ENCODE results near the gene MC1R. TPM values are rescaled to one million over a fixed set of nuclear protein-coding genes. Genes with fewer than 3 reads are reported as not detected.
"Not testable (repeated sequence)": the region's sequence is repeated elsewhere in the genome, so short reads cannot be mapped to it uniquely, and the experiment has no call there.

Gene MC1R
- 1.1 TPM for total RNA-seq
- long read RNA-seq, partial matches to known transcripts: 1 of 1 reads
- long read RNA-seq, other reads (novel, unspliced or antisense): 0 of 1 reads

DNA sequence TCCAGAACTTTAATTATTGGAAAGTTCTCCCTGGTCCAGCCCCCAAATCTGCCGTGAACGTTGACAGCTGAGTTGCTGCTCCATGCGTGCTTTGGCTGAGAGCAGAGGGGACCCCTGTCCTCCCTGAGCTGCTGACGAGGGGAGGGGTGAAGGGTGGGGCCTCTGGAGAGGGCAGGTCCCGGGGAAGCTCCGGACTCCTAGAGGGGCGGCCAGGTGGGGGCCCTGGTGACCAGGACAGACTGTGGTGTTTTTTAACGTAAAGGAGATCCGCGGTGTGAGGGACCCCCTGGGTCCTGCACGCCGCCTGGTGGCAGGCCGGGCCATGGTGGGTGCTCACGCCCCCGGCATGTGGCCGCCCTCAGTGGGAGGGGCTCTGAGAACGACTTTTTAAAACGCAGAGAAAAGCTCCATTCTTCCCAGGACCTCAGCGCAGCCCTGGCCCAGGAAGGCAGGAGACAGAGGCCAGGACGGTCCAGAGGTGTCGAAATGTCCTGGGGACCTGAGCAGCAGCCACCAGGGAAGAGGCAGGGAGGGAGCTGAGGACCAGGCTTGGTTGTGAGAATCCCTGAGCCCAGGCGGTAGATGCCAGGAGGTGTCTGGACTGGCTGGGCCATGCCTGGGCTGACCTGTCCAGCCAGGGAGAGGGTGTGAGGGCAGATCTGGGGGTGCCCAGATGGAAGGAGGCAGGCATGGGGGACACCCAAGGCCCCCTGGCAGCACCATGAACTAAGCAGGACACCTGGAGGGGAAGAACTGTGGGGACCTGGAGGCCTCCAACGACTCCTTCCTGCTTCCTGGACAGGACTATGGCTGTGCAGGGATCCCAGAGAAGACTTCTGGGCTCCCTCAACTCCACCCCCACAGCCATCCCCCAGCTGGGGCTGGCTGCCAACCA lies at the start of gene MC1R:
Gene MC1R, plus strand, starts transcription at position 410 of the 895 bp plus-strand sequence. Its CDS starts 397 bp downstream, at position 807.
- intact Hi-C loops (cut with DNase I): no loop called here
- DNase-seq: no peak
- peak; percentile 7 for ATAC-seq (ENCODE audit: poor library complexity)

DNA sequence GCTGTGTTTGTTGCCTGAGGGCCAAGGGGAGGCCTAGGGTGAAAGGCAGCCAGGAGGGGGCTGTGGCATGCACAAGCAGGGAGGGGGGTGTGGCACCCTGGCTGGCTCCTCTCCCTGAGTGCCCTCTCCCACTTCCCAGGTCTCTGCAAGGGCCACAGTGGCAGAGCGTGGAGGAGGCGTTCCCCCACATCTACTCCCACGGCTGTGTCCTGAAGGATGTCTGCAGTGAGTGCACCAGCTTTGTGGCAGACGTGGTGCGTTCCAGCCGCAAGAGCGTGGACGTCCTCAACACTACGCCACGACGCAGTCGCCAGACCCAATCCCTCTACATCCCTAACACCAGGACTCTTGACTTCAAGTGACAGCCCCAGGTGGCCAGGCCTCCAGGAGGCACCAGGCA lies 48.8 kb upstream of the MC1R start:
- intact Hi-C loops (cut with DNase I): loop anchor here (10.0 kb wide), 1 partner anchor 165 kb away; the partner anchor contains the start of gene SPATA2L
- DNase-seq (no peak), ATAC-seq (ENCODE audit: poor library complexity) (no peak)

DNA sequence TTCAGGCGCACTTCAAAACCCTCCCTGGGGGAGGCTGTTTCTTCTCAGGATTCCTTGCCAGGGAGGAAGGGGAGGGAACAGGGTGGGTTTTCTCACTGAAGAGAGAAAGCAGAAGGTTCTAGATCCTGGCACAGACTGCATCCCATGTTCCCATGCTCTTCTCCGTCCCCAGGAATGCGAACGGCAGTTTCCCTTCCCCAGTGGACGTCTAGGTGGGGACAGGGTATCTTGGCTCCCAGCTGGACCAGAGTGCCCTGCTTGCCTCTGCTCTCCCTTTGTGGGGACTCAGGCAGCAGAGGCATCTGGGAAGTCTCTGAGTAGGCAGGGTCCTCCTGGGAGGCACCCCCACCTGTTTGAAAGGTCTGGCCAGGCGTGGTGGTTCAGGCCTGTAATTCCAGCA lies 48.2 kb upstream of the MC1R start:
- peak; percentile 20 for DNase-seq
- intact Hi-C loops (cut with DNase I): no loop called here
- ATAC-seq (ENCODE audit: poor library complexity): no peak

DNA sequence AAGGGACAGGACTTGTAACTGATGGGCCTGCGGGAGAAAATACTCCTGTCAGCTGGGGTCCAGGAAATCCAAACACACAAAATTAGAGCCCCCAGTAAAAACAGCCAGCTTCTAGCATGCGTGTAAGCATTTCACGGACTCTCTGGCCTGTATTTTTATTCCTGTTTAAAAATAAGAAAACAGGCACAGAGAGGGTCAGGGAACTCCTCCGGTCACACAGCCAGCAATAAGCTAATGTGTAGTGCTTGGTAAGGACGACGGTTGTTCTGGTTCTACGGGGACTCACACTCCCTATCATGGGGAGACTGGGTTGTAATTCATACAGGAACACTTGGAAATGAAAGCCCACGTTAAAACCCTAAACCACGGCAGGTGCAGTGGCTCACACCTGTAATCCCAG lies 46.8 kb upstream of the MC1R start:
- DNase-seq (peak; percentile 3), ATAC-seq (ENCODE audit: poor library complexity) (no peak)
- intact Hi-C loops (cut with DNase I): no loop called here

DNA sequence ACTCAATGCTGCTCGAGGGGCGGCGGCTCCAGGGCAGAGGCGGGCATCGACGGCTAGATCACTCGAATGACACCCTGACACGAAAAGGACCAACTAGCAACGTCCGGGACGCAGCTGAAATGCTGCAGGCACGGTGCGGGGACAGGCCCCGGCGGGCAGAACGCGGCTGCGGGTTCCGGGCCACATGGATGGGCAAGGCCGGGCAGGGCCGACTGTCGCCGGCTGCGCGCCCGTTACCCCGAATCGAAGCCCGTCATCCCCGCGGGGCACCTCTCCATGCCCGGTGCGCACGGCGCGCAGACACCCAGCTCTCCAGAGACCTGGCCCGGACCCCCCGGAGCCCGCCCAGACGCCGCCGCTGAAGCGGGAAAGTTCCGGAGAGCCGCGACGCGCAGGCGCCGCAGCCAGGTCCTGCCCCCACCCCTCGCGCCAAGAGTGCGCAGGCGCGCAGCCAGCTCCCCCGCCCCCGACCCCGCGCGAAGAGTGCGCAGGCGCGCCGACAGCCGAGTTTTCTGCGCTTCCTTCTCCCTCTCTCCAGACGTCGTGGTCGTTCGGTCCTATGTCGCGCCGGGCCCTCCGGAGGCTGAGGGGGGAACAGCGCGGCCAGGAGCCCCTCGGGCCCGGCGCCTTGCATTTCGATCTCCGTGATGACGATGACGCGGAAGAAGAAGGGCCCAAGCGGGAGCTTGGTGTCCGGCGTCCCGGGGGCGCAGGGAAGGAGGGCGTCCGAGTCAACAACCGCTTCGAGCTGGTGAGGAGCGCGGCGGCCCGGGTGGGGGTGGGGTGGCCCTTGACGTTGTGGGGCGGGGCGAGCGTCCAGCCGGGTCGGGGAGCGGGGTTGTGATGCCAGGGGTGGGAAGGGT lies 45.3 kb upstream of the MC1R start, which contains the start of gene TCF25:
Gene TCF25, plus strand, starts transcription at position 484 of the 863 bp plus-strand sequence. Its CDS starts 76 bp downstream, at position 560.
- intact Hi-C loops (cut with DNase I): no loop called here
- ATAC-seq (ENCODE audit: poor library complexity) (peak; percentile 84), DNase-seq (peak; percentile 89)

DNA sequence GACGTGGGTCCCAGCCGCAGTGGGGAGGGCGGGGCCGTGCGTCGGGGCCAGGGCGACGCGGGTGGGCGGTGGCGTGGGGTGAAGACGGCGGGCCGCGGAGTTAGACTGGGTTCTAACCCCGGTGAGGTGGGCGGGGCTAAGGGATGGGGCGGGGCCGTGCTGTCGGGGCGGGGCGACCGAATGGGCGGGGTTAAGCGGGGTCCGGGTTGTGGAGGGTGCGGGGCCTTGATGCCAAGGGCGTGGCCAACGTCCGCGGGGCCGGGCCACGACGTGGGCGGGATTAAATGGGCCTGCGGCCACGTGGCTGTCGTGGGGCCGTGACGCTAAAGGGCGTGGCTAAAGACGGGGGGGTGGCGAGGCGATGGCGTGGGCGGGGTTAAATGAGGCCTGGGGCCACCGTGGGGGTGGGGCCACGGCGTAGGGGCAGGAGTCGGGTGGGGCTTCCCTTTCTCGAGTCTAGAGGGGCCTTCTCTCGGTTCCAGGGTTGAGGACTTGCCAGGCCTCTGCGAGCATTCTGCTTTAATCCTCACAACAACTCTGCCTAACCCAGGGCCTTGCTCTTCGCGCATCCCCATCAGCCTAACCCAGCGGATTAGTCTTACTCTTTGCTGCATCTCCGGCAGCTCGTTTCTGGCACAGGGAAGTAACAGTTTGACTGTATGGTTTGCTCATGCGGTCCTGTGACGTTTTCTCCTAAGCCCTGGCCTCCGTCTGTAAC lies 44.5 kb upstream of the MC1R start:
- intact Hi-C loops (cut with DNase I): no loop called here
- ATAC-seq (ENCODE audit: poor library complexity) (peak; percentile 94), DNase-seq (peak; percentile 97)

DNA sequence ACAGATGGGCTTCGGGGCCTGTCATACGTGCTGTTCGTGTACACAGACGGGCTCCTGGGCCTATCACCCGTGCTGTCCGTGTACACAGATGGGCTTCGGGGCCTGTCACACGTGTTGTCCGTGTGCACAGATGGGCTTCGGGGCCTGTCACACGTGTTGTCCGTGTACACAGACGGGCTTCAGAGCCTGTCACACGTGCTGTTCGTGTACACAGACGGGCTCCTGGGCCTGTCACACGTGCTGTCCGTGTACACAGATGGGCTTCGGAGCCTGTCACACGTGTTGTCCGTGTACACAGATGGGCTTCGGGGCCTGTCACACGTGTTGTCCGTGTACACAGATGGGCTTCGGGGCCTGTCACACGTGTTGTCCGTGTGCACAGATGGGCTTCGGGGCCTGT lies 39.5 kb upstream of the MC1R start:
- DNase-seq; ATAC-seq (ENCODE audit: poor library complexity); intact Hi-C loops (cut with DNase I): not testable (repeated sequence)

DNA sequence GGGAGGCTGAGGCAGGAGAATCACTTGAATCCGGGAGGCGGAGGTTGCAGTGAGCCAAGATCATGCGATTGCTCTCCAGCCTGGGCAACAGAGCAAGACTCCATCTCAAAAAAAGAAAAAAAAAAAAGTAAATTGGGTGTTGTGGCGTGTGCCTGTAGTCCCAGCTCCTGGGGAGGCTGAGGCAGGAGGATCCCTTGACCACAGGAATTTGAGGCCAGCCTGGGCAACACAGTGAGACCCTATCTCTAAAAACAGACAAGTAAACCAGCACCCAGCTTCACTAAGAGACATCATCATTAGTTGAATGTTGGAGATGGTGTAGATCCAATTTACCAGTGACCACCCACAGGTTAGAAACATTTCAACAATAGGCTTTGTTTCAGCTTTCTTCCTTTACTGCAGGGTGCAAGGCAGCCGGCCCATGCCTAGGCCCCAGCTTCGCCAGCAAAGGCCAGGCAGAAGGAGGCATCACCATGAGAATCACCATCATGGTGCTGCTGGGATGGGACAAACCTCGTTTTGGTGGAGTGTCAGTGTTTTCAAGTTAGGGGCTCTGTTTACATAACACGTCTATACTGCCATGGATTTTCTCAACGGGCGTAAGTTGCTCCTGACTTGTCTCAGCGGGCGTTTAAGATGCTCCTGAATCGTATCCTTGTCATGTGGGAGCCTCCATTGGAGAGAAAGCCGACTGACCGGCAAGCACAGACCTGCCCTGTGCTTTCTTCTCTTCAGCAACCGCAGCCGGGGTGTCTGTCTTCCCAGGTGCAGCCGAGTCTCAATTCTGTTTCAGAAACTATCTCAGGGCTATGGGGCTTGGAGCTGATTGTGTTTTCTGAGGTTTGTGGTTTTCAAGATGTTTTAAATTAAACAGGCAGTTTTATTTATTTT lies 37.9 kb upstream of the MC1R start:
- ATAC-seq (ENCODE audit: poor library complexity) (no peak), DNase-seq (no peak)
- intact Hi-C loops (cut with DNase I): no loop called here

DNA sequence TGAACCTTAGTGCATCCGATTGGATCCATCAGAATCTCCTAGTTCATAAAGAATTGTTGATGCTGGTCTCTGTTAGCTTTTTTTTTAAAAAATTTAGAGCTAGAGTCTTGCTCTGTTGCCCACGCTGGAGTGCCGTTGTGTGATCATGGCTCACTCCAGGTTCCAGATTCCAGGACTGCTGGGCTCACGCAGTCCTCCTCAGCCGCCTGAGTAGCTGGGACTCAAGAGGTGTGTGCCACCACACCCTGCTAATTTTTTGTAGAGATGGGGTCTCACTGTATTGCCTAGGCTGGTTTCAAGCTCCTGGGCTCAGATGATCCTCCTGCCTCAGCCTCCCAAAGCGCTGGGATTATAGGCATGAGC lies 37.3 kb upstream of the MC1R start:
- ATAC-seq (ENCODE audit: poor library complexity): no peak
- intact Hi-C loops (cut with DNase I): no loop called here
- no peak for DNase-seq

DNA sequence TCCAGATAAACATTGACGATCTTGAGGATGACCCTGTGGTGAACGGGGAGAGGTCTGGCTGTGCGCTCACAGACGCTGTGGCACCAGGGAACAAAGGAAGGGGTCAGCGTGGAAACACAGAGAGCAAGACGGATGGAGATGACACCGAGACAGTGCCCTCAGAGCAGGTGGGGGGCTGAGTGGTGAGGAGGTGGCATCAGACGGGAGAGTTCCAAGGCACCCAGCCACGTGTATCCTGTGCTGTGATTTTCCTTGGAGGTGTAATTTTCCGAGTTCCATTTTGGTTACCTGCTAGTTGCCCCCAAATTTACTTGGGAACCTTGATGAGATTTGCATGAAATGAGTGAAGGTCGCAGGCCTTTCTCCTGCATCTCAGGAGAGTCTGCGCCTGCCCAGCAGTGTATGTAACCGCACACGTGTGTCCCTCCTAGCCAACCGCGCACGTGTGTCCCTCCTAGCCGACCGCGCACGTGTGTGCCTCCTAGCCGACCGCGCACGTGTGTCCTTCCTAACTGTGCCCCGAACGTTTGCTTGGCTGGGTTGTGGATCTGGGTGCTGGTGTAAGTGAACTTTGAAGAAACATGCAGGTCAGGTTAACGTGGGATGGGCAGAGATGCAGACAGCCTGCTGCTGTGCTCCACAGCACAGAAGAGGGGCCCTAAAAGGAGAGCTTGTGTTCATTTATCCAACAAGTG lies 35.2 kb upstream of the MC1R start:
- ATAC-seq (ENCODE audit: poor library complexity) (no peak), DNase-seq (no peak)
- intact Hi-C loops (cut with DNase I): no loop called here

DNA sequence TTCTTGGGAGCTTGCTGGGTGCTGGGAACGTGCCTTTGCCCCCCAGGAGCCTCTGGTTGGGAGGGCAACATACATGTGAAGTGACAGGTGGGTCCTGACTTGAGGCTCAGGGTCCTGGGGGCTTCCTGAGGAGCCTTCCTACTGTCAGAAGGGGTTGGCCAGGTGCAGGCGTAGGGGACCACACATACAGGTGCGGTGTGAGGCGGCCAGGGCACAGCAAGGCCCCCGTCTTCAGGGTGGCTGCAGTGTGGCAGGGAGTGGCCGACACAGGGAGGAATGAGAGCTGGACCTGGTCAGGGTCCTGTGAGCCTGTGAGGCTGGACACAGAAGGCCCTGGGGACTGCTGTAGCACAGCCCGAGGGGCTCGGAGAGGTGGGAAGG lies 34.6 kb upstream of the MC1R start:
- intact Hi-C loops (cut with DNase I): no loop called here
- no peak for DNase-seq
- no peak for ATAC-seq (ENCODE audit: poor library complexity)

DNA sequence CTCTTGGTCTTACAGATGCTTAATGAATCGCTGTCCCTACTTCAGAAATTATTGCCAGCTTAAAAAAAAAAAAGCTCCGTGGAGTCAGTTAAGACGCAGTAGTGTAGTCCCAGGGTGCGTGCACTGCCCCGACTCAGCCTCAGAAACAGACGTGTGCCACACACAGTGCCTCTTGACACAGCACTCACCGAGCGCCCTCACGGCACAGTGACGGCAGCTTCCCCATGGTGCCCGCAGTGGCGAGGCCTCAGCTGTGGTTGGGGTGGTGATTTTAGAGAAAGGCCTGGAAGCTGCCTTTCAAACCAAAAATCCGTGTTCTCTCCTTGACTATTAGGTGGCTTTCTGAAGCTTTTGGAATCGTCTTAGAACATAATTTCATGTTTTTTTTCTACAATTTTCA lies 31.4 kb upstream of the MC1R start:
- no peak for DNase-seq
- intact Hi-C loops (cut with DNase I): no loop called here
- ATAC-seq (ENCODE audit: poor library complexity): no peak

DNA sequence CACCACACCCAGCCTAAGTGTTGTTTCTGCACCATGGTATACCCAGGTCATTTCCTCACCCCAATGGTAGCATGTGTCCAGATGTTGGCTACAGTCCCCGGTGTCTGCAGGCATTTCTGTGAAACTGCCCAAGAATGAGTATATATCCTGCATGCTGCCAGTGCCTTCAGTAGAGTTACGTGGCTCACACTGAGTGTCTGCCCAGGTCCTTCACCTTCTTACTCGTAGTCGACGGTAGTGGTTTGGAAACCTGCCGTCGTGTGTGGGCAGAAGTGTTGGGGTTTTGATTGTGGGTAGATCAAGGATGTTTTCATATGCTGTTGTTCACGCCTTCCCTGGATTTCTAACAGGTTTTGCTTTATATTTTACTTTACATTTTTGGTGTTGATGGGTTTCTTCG lies 28.5 kb upstream of the MC1R start:
- DNase-seq (no peak), ATAC-seq (ENCODE audit: poor library complexity) (no peak)
- intact Hi-C loops (cut with DNase I): no loop called here

DNA sequence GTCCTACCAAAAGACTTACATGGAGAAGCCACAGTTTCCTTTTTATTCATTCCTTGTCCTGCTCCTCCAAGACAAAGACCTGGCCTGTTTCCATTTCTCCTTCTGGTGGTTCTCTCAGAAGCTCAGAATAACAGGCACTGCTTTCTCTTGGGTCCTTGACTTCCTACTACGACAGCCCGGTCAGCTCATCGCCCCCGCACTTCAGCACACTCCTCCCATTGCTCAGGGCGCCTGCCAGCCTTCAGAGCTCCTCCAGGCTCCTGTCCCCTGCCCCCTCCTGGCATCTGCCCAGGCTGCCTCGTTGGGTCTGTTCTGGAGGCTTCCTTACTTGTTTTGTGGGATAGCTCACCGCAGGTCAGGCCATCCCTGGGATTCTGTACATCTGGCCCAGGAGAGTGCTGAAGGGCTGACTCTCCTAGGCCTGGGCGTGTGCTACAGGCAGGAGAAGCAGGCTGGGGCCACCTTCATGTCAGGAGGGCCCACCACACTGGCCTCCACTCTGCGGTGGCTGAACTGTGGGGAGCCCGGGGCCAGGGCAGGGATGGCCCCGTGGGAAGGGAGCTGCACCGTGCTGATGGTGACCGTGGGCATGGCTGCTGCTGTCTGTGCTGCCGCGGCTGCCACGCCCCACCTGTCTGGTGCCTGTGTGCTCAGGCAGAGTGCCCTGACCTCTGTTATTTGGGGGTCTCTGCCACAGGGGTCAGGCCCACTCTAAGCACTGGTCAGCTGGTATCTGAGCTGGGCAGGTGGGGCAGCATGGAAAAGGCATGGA lies 27.6 kb upstream of the MC1R start:
- DNase-seq (no peak), ATAC-seq (ENCODE audit: poor library complexity) (no peak)
- intact Hi-C loops (cut with DNase I): no loop called here

DNA sequence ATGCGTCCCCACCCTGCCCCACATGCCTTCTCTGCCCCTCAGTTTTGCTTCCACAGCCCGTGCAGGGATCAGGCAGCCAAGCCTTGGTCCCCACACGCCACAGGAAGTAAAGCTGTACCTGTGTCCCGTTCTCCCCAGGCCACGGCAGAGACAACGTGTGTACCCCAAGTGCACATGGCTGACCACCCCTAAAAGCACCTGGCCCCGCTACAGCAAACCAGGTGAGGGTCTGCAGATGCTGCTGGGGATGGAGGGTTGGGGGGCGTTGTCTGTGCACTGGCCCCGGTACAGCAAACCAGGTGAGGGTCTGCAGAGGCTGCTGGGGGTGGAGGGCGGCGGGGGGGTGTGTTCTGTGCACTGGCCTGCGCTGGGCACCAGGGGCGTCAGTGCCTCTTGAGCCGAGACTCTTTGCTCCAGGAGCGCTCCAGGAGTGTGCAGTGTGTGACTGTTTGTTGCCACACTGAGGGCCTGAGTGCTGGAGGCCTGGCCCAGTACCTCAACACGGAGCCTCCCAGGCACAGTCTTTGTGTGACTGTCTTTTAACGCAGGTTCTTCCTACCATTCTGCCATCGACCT lies 26.5 kb upstream of the MC1R start:
- DNase-seq (no peak), ATAC-seq (ENCODE audit: poor library complexity) (no peak)
- intact Hi-C loops (cut with DNase I): no loop called here

DNA sequence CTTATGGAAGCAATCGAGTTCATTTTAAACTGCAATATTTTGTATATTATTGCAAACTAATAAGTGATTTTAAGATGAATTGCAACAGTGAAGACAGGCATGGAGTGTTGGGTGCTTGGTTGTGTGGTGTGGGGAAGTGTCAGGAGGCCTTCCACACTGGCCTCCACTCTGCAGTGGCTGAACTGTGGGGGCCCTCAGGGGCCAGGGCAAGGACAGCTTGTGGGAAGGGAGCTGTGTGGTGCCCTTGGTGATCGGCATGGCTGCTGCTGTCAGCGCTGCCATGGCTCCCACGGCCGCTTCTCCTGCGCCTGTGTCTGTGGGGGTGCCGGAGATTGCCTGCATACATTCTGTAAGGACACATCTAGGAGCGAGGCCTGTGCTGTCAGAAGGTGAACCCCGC lies 26.0 kb upstream of the MC1R start:
- ATAC-seq (ENCODE audit: poor library complexity): no peak
- no peak for DNase-seq
- intact Hi-C loops (cut with DNase I): no loop called here
